ENCODE measurements around the gene STX11. TPM values are rescaled to one million over a fixed set of nuclear protein-coding genes. Genes with fewer than 3 reads are reported as not detected.

Gene STX11
- total and polyA plus RNA-seq, 12 donors: 4.8 to 15.9 (median 8.8) TPM

DNA sequence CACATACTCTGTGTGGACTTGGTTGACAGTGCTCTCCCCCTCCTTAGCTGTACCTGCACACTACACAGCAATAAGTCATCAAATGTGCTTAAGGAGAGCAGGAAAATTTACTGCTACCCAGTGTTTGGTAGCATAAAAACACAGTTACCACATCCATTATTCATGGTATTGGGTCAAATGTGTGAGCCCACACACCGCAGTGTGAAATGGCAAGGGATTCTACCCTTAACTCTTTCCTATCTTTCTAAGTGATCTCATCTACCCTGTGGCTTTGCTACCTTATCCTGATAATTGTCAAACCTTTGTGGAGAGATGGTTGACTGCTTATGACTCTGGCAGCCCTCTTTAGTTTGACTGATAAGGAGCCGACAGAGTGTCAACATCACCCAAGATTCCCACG lies 47.6 kb downstream of the STX11 start:
- H3K36me3 ChIP-seq: no peaks in the 10 kb centered on the region
- WGBS, 2 donors: 51 to 64% methylated on average over 3 of the region's 3 CpGs
- intact Hi-C loops (cut with DNase I): no loop called here

DNA sequence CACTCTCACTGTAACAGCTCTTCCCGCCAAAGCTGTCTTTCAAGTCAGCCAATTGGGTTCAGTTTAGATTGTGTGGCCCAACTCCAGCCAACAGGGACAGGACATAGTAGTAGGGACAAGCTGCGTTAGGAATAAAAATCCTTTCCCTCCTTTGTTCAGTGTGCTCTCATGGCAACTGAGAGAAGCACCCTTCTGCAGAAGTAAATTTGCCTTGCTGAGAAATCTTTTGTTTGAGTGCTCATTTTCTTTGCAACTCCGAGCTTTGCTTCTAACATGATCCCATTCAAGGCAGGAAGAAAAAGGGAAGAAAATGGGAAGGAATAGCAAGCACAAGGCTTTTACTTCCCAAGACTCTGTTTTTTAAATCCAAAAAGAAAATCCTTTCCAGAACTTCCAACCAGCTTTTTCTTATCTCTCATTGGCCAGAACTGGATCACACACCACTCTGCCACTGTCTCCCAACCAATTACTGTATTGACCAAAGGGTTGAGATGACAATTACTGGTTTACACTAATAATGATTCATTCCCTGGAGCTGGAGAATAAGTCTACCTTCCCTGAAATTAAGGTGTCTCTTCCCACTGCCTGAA lies 52.7 kb downstream of the STX11 start:
- no peak overlapping the region for H3K4me3 ChIP-seq
- no peaks in the 10 kb centered on the region for H3K27me3 ChIP-seq
- DNase-seq: no peak
- H3K36me3 ChIP-seq: no peaks in the 10 kb centered on the region
- TF ChIP-seq, protein P1, sequence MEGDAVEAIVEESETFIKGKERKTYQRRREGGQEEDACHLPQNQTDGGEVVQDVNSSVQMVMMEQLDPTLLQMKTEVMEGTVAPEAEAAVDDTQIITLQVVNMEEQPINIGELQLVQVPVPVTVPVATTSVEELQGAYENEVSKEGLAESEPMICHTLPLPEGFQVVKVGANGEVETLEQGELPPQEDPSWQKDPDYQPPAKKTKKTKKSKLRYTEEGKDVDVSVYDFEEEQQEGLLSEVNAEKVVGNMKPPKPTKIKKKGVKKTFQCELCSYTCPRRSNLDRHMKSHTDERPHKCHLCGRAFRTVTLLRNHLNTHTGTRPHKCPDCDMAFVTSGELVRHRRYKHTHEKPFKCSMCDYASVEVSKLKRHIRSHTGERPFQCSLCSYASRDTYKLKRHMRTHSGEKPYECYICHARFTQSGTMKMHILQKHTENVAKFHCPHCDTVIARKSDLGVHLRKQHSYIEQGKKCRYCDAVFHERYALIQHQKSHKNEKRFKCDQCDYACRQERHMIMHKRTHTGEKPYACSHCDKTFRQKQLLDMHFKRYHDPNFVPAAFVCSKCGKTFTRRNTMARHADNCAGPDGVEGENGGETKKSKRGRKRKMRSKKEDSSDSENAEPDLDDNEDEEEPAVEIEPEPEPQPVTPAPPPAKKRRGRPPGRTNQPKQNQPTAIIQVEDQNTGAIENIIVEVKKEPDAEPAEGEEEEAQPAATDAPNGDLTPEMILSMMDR (IDR thresholded peaks at IDR 0.05): no peak
- no peaks in the 10 kb centered on the region for H3K4me1 ChIP-seq
- peaks cover 0 to 64% (median 30%) of the 10 kb centered on the region in 11 donors for H3K9me3 ChIP-seq
- WGBS, 2 donors: 76 to 78% methylated on average over 3 of the region's 3 CpGs
- ATAC-seq: no peak
- H3K27ac ChIP-seq: no peak overlapping the region
- intact Hi-C loops (cut with DNase I): loop anchor here in 1 of 10 donors (10.0 kb wide), 1 partner anchor 282 kb away; no protein-coding TSS in a partner anchor

More for the DNA sequence above, 47.6 kb downstream of the STX11 start:
- H3K4me3 ChIP-seq: no peak overlapping the region
- no peak for ATAC-seq
- H3K27me3 ChIP-seq: no peaks in the 10 kb centered on the region
- DNase-seq: no peak
- TF ChIP-seq, protein P1 (IDR thresholded peaks at IDR 0.05): no peak
- no peaks in the 10 kb centered on the region for H3K4me1 ChIP-seq
- H3K27ac ChIP-seq: no peak overlapping the region
- peaks cover 0 to 36% (median 14%) of the 10 kb centered on the region in 11 donors for H3K9me3 ChIP-seq

DNA sequence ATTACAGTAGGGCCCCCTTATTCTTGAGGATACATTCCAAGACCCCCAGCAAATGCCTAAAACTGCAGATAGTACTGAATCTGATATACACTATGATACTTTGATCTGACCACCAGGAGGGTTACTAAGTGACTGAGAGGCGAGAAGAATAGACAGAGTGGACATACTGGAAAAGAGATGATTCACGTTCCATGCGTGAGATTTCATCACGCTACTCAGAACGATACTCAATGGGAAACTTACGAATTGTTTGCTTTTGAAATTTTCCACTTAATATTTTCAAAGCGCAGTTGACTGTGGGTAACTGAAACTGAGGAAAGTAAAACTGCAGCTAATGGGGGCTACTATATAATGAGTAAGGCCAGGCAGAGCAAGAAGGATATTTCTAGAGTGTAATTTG lies 60.8 kb downstream of the STX11 start:
- intact Hi-C loops (cut with DNase I): loop anchor here in 1 of 10 donors (10.0 kb wide), 2 partner anchors 56 to 74 kb away; partner anchors contain the start of genes STX11 and UTRN
- Histone ChIP-seq H3K9me3 (peaks cover 0 to 6% (median 0%) of the 10 kb centered on the region in 11 donors), H3K36me3 (no peaks in the 10 kb centered on the region), H3K27ac (no peak overlapping the region), H3K27me3 (peaks cover 0 to 7% (median 0%) of the 10 kb centered on the region in 7 donors), H3K4me3 (no peak overlapping the region), H3K4me1 (peaks cover 0 to 11% (median 8%) of the 10 kb centered on the region in 9 donors)
- no peak for DNase-seq
- 90 to 95% methylated on average over 7 of the region's 7 CpGs for WGBS, 2 donors
- TF ChIP-seq, protein P1 (IDR thresholded peaks at IDR 0.05): no peak
- no peak for ATAC-seq

DNA sequence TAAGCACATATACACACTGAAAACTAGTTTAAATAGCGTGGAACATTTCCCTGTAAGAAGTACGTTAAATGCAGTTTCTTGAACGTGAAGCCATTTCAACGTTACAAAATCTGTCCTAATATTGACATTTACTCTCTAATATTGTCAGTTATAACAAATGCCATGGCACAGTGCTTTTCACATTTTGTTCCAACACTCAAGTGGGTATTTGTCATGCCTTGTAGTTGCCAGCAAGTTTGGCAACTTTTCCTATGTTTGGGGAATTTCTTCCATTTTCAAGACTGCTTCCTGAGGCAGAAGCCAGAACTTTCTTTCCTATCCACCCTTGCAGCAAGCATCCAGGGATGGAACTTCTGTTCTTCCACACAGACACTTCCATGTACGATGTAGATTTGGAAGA lies 63.0 kb downstream of the STX11 start:
- Histone ChIP-seq H3K27me3 (peaks cover 0 to 7% (median 0%) of the 10 kb centered on the region in 7 donors), H3K36me3 (no peaks in the 10 kb centered on the region), H3K27ac (no peak overlapping the region), H3K4me1 (peaks cover 0 to 25% (median 17%) of the 10 kb centered on the region in 9 donors), H3K4me3 (no peak overlapping the region), H3K9me3 (peaks cover 0 to 6% (median 0%) of the 10 kb centered on the region in 11 donors)
- WGBS, 2 donors: 95 to 97% methylated on average over 5 of the region's 5 CpGs
- DNase-seq: no peak
- TF ChIP-seq, protein P1 (IDR thresholded peaks at IDR 0.05): no peak
- intact Hi-C loops (cut with DNase I): loop anchor here in 1 of 10 donors (10.0 kb wide), 2 partner anchors 59 to 71 kb away; partner anchors contain the start of genes STX11 and UTRN
- ATAC-seq: no peak
